Muscle layer of duodenum (tissue), 2 donors: ENCODE data around the gene ACOXL.
"Not testable (repeated sequence)": the region's sequence is repeated elsewhere in the genome, so short reads cannot be mapped to it uniquely, and the experiment has no call there.

Experiments
- H3K27ac ChIP-seq: one replicate; pipeline ENCODE4 v1.7.0; 2013; ENCODE audit warnings: mild to moderate bottlenecking, low read length
- H3K27me3 ChIP-seq: one replicate; pipeline ENCODE4 v1.7.0; 2013; ENCODE audit warnings: low read depth, mild to moderate bottlenecking, control low read depth, low read length
- H3K36me3 ChIP-seq, 2 donors: one replicate each; pipeline ENCODE4 v1.7.0; 2013; ENCODE audit warnings: low read length in 2 of 2, control low read depth in 1 of 2, mild to moderate bottlenecking in 1 of 2; ENCODE audit not compliant: insufficient read depth in 2 of 2, control insufficient read depth in 1 of 2
- H3K4me1 ChIP-seq, 2 donors: one replicate each; pipeline ENCODE4 v1.7.0; 2013; ENCODE audit warnings: low read length in 2 of 2, mild to moderate bottlenecking in 2 of 2, control low read depth in 1 of 2, moderate library complexity in 1 of 2; ENCODE audit not compliant: insufficient read depth in 2 of 2, control insufficient read depth in 1 of 2
- H3K4me3 ChIP-seq, 2 donors: one replicate each; pipeline ENCODE4 v1.7.0; 2013; ENCODE audit warnings: low read length in 2 of 2, low read depth in 1 of 2, mild to moderate bottlenecking in 1 of 2
- H3K9me3 ChIP-seq, 2 donors: one replicate each; pipeline ENCODE4 v1.7.0; 2013; ENCODE audit warnings: low read length in 2 of 2, control low read depth in 1 of 2, mild to moderate bottlenecking in 1 of 2; ENCODE audit not compliant: control insufficient read depth in 1 of 2
- donor health status: healthy.

Gene ACOXL

GRCh38 chr2:110852051-110852450 lies 119.7 kb downstream of the ACOXL start:
- no peak overlapping the region for H3K27ac ChIP-seq
- H3K27me3 ChIP-seq: no peaks in the 10 kb centered on the region
- no peaks in the 10 kb centered on the region for H3K9me3 ChIP-seq
- no peak overlapping the region for H3K4me3 ChIP-seq
- H3K36me3 ChIP-seq: no peaks in the 10 kb centered on the region
- no peaks in the 10 kb centered on the region for H3K4me1 ChIP-seq

GRCh38 chr2:110852541-110853263 lies 120.3 kb downstream of the ACOXL start:
- Histone ChIP-seq H3K27me3 (no peaks in the 10 kb centered on the region), H3K27ac (no peak overlapping the region)

GRCh38 chr2:110853516-110853915 lies 121.1 kb downstream of the ACOXL start:
- Histone ChIP-seq H3K4me1 (no peaks in the 10 kb centered on the region), H3K9me3 (no peaks in the 10 kb centered on the region), H3K4me3 (no peak overlapping the region), H3K27ac (no peak overlapping the region), H3K36me3 (no peaks in the 10 kb centered on the region), H3K27me3 (no peaks in the 10 kb centered on the region)

More at GRCh38 chr2:110852541-110853263, 120.3 kb downstream of the ACOXL start:
- Histone ChIP-seq H3K9me3 (no peaks in the 10 kb centered on the region), H3K4me1 (no peaks in the 10 kb centered on the region), H3K4me3 (no peak overlapping the region), H3K36me3 (no peaks in the 10 kb centered on the region)

GRCh38 chr2:110853948-110854347 lies 121.6 kb downstream of the ACOXL start:
- Histone ChIP-seq H3K27ac (no peak overlapping the region), H3K4me3 (no peak overlapping the region), H3K27me3 (no peaks in the 10 kb centered on the region), H3K9me3 (no peaks in the 10 kb centered on the region), H3K4me1 (no peaks in the 10 kb centered on the region), H3K36me3 (no peaks in the 10 kb centered on the region)

- no peaks in the 10 kb centered on the region for H3K36me3 ChIP-seq
- no peaks in the 10 kb centered on the region for H3K27me3 ChIP-seq
- H3K4me3 ChIP-seq: no peak overlapping the region
- H3K4me1 ChIP-seq: no peaks in the 10 kb centered on the region
- H3K9me3 ChIP-seq: no peaks in the 10 kb centered on the region
- no peak overlapping the region for H3K27ac ChIP-seq
Observed at GRCh38 chr2:110854355-110855081, 122.1 kb downstream of the ACOXL start.

- not testable (repeated sequence) for H3K4me3 ChIP-seq, H3K4me1 ChIP-seq, H3K27ac ChIP-seq, H3K36me3 ChIP-seq, H3K9me3 ChIP-seq, H3K27me3 ChIP-seq
Observed at GRCh38 chr2:110855841-110856240, 123.5 kb downstream of the ACOXL start.

GRCh38 chr2:110858135-110858725 lies 125.9 kb downstream of the ACOXL start:
- Histone ChIP-seq H3K27me3 (no peaks in the 10 kb centered on the region), H3K4me1 (no peaks in the 10 kb centered on the region), H3K9me3 (no peaks in the 10 kb centered on the region), H3K27ac (no peak overlapping the region), H3K4me3 (no peak overlapping the region), H3K36me3 (no peaks in the 10 kb centered on the region)

GRCh38 chr2:110858993-110859701 lies 126.8 kb downstream of the ACOXL start:
- Histone ChIP-seq H3K36me3 (no peaks in the 10 kb centered on the region), H3K9me3 (no peaks in the 10 kb centered on the region), H3K4me1 (no peaks in the 10 kb centered on the region), H3K4me3 (no peak overlapping the region), H3K27me3 (no peaks in the 10 kb centered on the region), H3K27ac (no peak overlapping the region)

GRCh38 chr2:110860630-110861029 lies 128.3 kb downstream of the ACOXL start:
- H3K27me3 ChIP-seq: no peaks in the 10 kb centered on the region
- no peaks in the 10 kb centered on the region for H3K36me3 ChIP-seq
- no peak overlapping the region for H3K4me3 ChIP-seq
- H3K27ac ChIP-seq: no peak overlapping the region
- H3K9me3 ChIP-seq: no peaks in the 10 kb centered on the region
- H3K4me1 ChIP-seq: no peaks in the 10 kb centered on the region

GRCh38 chr2:110861616-110862260 lies 129.4 kb downstream of the ACOXL start:
- Histone ChIP-seq H3K4me3 (no peak overlapping the region), H3K36me3 (no peaks in the 10 kb centered on the region), H3K4me1 (no peaks in the 10 kb centered on the region), H3K9me3 (no peaks in the 10 kb centered on the region), H3K27ac (no peak overlapping the region), H3K27me3 (no peaks in the 10 kb centered on the region)

GRCh38 chr2:110863726-110864125 lies 131.4 kb downstream of the ACOXL start:
- H3K36me3 ChIP-seq: no peaks in the 10 kb centered on the region
- no peak overlapping the region for H3K27ac ChIP-seq
- no peaks in the 10 kb centered on the region for H3K9me3 ChIP-seq
- H3K27me3 ChIP-seq: no peaks in the 10 kb centered on the region
- no peak overlapping the region for H3K4me3 ChIP-seq
- H3K4me1 ChIP-seq: no peaks in the 10 kb centered on the region
